HEK293T (cell line): Measurements from ENCODE around the gene OTUD7B.

Experiments used
- ARNT ChIP-seq: fragments of 450-650 bp; IDR thresholded peaks from 2 replicates; pipeline ENCODE4 v1.6.1; 2017; ENCODE audit warnings: mild to moderate bottlenecking
- BHLHE40 ChIP-seq: fragments of 450-650 bp; IDR thresholded peaks from 2 replicates; pipeline ENCODE4 v1.6.1; 2016; ENCODE audit warnings: mild to moderate bottlenecking, moderate library complexity, borderline replicate concordance
- FOXA1 ChIP-seq: fragments of 450-650 bp; IDR thresholded peaks from 2 replicates; pipeline ENCODE4 v1.6.1; 2016; ENCODE audit warnings: mild to moderate bottlenecking
- FOXK2 ChIP-seq: fragments of 450-650 bp; IDR thresholded peaks from 2 replicates; pipeline ENCODE4 v1.6.1; 2016; ENCODE audit warnings: mild to moderate bottlenecking
- FOXM1 ChIP-seq: fragments of 450-650 bp; IDR thresholded peaks from 2 replicates; pipeline ENCODE4 v1.6.1; 2017; ENCODE audit warnings: mild to moderate bottlenecking, borderline replicate concordance
- HDGF ChIP-seq: fragments of 450-650 bp; IDR thresholded peaks from 2 replicates; pipeline ENCODE4 v1.6.1; 2017; ENCODE audit warnings: antibody characterized with exemption, borderline replicate concordance
- L3MBTL2 ChIP-seq: fragments of 450-650 bp; conservative IDR thresholded peaks from 2 replicates; pipeline ENCODE4 v1.6.1; 2016; ENCODE audit warnings: mild to moderate bottlenecking
- NFRKB ChIP-seq: fragments of 450-650 bp; IDR thresholded peaks from 2 replicates; pipeline ENCODE4 v1.6.1; 2016; ENCODE audit warnings: mild to moderate bottlenecking, moderate library complexity
- SP1 ChIP-seq: fragments of 450-650 bp; IDR thresholded peaks from 2 replicates; pipeline ENCODE4 v1.6.1; 2017
- SUZ12 ChIP-seq: fragments of 450-650 bp; IDR thresholded peaks from 2 replicates; pipeline ENCODE4 v1.6.1; 2016; ENCODE audit warnings: mild to moderate bottlenecking
- TARDBP ChIP-seq: fragments of 450-650 bp; IDR thresholded peaks from 2 replicates; pipeline ENCODE4 v1.6.1; 2016
- ZNF384 ChIP-seq: fragments of 450-650 bp; IDR thresholded peaks from 2 replicates; pipeline ENCODE4 v1.6.1; 2016
- TF ChIP-seq, protein P1 (sequence below): fragments of 450-650 bp; IDR thresholded peaks from 2 replicates; pipeline ENCODE4 v1.6.1; 2016

- TF ChIP-seq FOXM1, result no peak
- TF ChIP-seq, protein P1, sequence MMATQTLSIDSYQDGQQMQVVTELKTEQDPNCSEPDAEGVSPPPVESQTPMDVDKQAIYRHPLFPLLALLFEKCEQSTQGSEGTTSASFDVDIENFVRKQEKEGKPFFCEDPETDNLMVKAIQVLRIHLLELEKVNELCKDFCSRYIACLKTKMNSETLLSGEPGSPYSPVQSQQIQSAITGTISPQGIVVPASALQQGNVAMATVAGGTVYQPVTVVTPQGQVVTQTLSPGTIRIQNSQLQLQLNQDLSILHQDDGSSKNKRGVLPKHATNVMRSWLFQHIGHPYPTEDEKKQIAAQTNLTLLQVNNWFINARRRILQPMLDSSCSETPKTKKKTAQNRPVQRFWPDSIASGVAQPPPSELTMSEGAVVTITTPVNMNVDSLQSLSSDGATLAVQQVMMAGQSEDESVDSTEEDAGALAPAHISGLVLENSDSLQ, result no peak
- TF ChIP-seq SP1, result no peak
- TF ChIP-seq TARDBP, result no peak
- TF ChIP-seq NFRKB, result no peak
- TF ChIP-seq ARNT, result no peak
- no peak for TF ChIP-seq L3MBTL2
- no peak for TF ChIP-seq BHLHE40
- no peak for TF ChIP-seq FOXK2
- TF ChIP-seq SUZ12, result no peak
- TF ChIP-seq HDGF, result no peak
- TF ChIP-seq ZNF384, result no peak
- TF ChIP-seq FOXA1, result no peak
Observed at GRCh38 chr1:149906570-149907075, 103.9 kb downstream of the OTUD7B start.
